Left forelimb (tissue), 1 donor: ENCODE measurements around the gene FLT3.
"Not testable (repeated sequence)": the region's sequence is repeated elsewhere in the genome, so short reads cannot be mapped to it uniquely, and the experiment has no call there.

Source experiments
- DNase-seq: peaks from one replicate; pipeline ENCODE4 v3.0.0-alpha.2; 2018; ENCODE audit warnings: low spot score

The FLT3 gene

DNA sequence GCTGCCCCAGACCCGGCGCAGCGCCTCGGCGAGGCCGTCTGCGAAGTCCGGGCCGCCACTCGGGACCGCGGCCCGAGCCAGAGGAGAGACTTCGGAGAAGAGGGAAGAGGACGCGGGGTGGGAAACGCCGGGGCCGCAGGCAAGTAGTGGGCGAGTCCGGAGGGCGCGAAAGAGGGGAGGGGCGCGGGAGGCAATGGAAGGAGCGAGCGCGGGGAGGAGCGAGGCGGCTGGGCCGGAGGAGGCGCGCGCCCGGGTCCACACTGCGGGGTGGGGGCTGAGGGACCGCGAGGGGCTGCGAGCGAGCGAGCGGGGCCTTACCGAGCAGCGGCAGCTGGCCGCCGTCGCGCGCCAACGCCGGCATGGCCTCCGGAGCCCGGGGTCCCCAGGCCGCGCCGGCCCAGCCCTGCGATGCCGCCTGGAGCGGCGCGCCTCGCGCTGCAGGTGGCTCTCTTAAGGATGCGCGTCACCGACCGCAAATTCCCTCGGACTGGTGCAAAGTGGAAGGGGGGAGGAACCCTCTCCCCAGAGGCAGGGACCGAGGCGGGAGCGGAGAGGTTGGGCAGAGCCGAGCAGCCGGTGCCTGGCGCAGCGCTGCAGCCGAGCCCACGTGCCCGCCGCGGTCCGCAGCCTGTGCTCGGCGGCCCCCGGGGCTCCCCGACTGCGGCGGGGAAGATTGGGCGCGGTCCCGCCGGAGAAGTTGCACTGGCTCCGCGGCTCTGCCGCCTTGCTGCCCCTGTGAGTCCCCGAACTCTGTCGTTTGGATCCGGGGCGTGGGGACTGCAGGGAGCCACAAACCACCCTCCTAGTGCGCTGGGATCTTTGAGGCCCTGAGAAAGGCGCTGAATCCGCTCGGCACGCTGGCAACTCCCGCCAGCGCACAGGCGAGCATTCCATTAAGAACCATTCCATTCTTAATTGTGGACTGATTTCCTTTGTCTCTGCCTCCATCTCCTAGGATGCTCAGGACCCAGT is at the start of gene FLT3:
Gene FLT3, minus strand, starts transcription at position 427 of the 972 bp plus-strand sequence. Its CDS starts 66 bp downstream, at position 361.
- DNase-seq, result no peak

GRCh38 chr13:28147495-28147894 is 47.1 kb upstream of the FLT3 start:
- no peak for DNase-seq

- no peak for DNase-seq
Measured at GRCh38 chr13:28145049-28145448, 44.7 kb upstream of the FLT3 start.

DNA sequence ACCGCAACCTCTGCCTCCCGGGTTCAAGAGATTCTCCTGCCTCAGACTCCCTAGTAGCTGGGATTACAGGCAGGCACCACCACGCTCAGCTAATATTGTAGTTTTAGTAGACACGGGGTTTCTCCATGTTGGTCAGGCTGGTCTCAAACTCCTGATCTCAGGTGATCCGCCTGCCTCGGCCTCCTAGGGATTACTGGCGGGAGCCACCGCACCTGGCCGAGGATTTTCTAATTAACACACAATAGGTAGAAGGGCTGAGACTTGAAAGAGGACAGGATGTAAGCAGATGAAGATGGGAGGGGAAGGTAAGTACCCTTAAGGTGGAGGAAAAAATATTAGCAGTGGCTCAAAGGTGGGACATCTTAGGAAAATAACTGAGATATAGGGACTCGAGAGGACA is 41.2 kb upstream of the FLT3 start:
- DNase-seq, result not testable (repeated sequence)

GRCh38 chr13:28140433-28141125 is 40.2 kb upstream of the FLT3 start:
- DNase-seq, result no peak

- peak; percentile 95 for DNase-seq
Measured at GRCh38 chr13:28138756-28139470, 38.5 kb upstream of the FLT3 start.

GRCh38 chr13:28138012-28138755 is 37.8 kb upstream of the FLT3 start, which contains the start of gene PAN3:
Gene PAN3, plus strand, starts transcription at chr13:28138545. Its CDS starts 113 bp downstream, at chr13:28138658.
- peak; percentile 93 for DNase-seq

DNA sequence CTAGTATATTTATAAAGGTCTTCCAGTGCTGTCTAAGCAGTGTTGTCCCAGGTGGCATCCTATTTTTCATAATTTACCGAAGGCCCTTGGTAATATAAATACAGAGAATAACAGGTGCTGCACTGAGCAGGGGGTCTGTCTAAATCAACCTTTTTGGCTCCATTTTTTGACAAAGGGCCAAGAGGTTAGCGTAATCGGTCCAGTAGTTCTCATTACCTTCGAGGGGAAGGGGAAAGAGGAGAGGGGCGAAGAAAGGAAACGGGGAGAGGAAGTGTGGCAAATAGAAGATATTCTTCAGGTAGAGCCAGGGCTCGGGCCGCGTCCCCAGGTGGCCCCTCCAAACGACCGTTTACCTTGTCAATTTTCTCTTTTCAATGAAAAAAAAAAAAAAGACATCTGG is 37.2 kb upstream of the FLT3 start:
- DNase-seq, result no peak

GRCh38 chr13:28136916-28137315 is 36.5 kb upstream of the FLT3 start:
- no peak for DNase-seq

DNA sequence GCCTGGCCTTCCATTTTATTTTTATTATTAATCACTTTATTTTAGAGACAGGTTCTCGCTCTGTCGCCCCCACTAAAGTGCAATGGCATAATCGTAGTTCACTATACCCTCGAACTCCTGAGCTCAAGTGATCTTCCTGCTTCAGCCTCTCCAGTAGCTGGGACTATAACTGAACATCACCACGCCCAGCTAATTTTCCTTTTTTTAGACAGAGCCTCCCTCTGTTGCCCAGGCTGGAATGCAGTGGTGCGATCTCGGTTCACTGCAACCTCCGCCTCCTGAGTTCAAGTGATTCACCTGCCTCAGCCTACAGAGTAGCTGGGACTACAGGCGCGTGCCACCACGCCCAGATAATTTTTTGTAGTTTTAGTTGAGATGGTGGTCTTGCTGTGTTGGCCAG is 31.3 kb upstream of the FLT3 start:
- DNase-seq, result no peak

GRCh38 chr13:28129911-28130693 is 29.7 kb upstream of the FLT3 start:
- DNase-seq, result no peak

DNA sequence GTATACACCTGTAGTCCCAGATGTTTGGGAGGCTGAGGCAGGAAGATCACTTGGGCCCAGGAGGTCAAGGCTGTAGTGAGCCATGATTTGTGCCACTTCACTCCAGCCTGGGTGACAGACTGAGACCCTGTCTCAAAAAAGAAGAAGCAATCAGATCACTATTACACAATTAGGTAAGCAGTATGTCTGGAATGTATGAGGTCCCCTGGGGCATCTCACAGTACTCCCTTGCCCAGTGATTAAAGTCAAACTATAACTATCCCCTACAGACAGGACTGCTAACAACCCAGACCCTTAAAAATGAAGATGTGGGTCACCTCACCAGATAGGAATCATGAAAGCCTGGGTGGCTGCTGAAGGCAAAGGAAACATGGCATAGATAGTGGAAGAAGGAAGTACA is 28.6 kb upstream of the FLT3 start:
- no peak for DNase-seq

- no peak for DNase-seq
Measured at GRCh38 chr13:28128030-28128429, 27.7 kb upstream of the FLT3 start.

DNA sequence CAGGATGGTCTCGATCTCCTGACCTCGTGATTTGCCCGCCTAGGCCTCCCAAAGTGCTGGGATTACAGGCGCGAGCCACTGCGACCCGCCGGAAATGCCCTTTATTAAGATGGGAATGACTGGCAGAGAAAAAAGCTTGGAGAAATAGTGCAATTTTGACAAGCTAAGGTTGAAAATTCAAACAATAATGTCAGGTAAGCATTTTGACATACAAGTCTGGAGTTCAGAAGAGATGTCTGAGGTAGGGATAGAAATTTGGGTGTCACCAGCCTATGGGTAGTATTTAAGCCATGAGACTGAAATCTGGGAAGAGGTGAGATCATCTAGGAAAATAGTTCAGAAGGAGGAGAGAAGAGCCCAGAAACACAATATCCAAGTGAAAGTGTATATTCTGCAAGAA is 20.8 kb upstream of the FLT3 start:
- no peak for DNase-seq

DNA sequence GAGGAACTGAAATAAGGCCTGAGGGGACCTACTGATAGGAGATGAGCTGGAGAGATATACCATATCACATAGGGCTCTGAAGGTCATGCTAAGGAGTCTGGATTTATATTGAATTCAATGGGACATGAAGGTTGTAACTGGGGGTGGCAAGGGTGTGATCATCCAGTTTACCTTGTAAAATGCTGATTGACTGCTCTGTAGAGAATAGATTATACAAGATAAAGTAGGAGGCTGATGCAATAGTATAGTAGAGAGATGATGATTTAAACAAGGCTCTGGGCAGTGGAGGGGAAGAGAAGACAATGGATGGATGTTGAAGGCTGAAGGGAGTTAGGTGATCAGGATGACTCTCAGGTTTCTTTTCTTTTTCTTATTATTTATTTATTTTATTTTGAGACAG is 19.9 kb upstream of the FLT3 start:
- no peak for DNase-seq

DNA sequence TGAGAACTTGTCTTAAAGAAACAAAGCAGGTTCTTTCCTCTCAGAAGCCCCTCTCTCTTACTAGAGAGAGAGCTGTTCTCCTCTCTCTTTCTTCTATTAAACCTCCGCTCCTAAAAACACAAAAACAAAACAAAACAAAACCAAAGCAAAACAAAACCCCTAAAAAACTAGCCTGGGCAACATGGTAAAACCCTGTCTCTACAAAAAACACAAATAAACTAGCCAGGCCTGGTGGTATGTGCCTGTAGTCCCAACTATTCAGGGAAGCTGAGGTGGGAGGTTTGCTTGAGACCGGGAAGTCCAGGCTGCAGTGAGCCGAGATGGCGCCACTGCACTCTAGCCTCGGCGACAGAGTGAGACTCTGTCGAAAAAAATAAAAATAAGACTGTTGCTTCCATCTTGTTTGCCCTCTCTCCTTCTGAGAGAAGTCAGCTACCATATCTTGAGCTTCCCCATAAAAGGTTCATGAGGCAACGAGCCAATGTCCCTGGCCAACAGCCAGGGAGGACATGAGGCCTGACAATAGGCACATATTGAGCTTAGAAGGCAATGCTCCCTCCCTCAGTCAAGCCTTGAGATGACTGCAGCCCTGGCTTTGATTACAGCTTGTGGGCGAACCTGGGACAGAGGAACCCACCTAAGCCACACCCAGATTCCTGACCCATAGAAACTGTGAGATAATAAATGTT is 17.5 kb upstream of the FLT3 start:
- DNase-seq, result no peak

- no peak for DNase-seq
Measured at GRCh38 chr13:28116736-28117135, 16.4 kb upstream of the FLT3 start.

GRCh38 chr13:28110414-28110813 is 10.0 kb upstream of the FLT3 start:
- no peak for DNase-seq

GRCh38 chr13:28106976-28107375 is 6.6 kb upstream of the FLT3 start:
- DNase-seq, result no peak

DNA sequence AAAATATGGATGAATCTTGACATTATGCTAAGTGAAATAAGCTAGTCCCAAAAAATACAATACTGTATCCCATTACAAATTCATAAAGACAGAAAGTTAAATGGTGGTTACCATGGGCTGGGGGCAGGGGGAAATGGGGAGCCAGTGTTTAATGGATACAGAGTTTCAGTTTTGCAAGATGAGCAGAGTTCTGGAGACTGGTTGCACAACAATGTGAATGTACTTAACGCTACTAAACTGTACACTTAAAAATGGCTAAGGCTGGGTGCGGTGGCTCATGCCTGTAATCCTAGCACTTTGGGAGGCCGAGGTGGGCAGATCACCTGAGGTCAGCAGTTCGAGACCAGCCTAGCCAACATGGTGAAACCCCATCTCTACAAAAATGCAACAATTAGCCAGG is 1.5 kb upstream of the FLT3 start:
- not testable (repeated sequence) for DNase-seq
